ENCODE measurements around the gene KCNK1. TPM values are rescaled to one million over a fixed set of nuclear protein-coding genes. Genes with fewer than 3 reads are reported as not detected.

The KCNK1 gene
- total and polyA plus RNA-seq, 8 donors: 4.3 to 16.3 (median 5.4) TPM

GRCh38 chr1:233707153-233707879 lies 93.4 kb downstream of the KCNK1 start:
- TF ChIP-seq CTCF (IDR thresholded peaks at IDR 0.05): no peak
- Histone ChIP-seq H3K27me3 (no peaks in the 10 kb centered on the region), H3K27ac (peak overlapping the region; percentile 30 to 53), H3K9me3 (no peaks in the 10 kb centered on the region), H3K4me1 (peaks cover 0 to 4% of the 10 kb centered on the region in 2 donors), H3K36me3 (no peaks in the 10 kb centered on the region), H3K4me3 (no peak overlapping the region)
- ATAC-seq: peak; percentile 85
- intact Hi-C loops (cut with DNase I): no loop called here
- DNase-seq: peak in 1 of 4 donors; percentile 46

DNA sequence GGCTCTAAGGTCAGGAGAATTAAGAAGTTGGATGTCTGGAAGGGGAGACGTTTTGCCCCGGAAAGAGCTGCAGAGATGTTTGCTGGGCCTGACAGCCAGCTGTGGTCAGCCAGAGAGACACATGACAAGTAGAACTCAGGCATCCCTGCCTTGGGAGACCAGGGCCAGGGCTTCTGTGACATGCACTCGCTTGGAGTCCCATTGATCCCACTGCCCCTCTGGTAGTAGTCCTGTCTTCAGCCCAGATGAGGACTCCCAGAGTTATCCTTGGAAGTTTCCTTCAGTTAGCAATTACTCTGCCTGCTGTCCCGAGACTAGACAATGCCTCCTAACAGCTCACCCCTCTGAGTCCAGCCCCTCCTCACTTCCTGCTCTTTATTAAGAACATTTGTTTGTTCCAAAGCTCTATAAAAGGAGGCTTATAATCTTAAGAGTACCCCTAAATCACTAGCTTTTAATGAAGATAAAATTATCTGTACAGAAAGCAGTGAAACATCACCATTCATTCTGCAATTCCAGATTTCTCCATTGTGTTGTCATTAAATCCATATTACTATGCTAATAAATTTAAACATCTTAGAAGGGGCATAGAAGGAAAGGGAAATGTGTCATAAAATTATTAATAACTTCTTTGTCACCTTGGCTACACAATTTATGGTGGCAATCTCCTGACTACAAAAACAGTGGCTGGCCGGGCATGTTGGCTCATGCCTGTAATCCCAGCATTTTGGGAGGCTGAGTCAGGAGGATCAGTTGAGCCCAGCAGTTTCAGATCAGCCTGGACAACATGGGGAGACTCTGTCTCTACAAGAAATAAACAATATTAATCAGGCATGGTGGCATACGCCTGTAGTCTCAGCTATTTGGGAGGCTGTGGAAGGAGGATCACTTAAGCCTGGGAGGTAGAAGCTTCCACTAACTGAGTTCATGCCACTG lies 94.2 kb downstream of the KCNK1 start:
- TF ChIP-seq CTCF (IDR thresholded peaks at IDR 0.05): no peak
- Histone ChIP-seq H3K4me3 (no peak overlapping the region), H3K36me3 (no peaks in the 10 kb centered on the region), H3K4me1 (peaks cover 0 to 4% of the 10 kb centered on the region in 2 donors), H3K27ac (peak overlapping the region; percentile 30 to 53), H3K9me3 (no peaks in the 10 kb centered on the region), H3K27me3 (no peaks in the 10 kb centered on the region)
- ATAC-seq (no peak), DNase-seq (no peak)
- intact Hi-C loops (cut with DNase I): no loop called here

GRCh38 chr1:233710031-233710430 lies 96.1 kb downstream of the KCNK1 start:
- intact Hi-C loops (cut with DNase I): no loop called here
- Histone ChIP-seq H3K4me3 (no peak overlapping the region), H3K4me1 (peaks cover 0 to 4% of the 10 kb centered on the region in 2 donors), H3K36me3 (no peaks in the 10 kb centered on the region), H3K27ac (no peak overlapping the region), H3K27me3 (no peaks in the 10 kb centered on the region), H3K9me3 (no peaks in the 10 kb centered on the region)
- TF ChIP-seq CTCF (IDR thresholded peaks at IDR 0.05): no peak
- ATAC-seq (no peak), DNase-seq (no peak)

DNA sequence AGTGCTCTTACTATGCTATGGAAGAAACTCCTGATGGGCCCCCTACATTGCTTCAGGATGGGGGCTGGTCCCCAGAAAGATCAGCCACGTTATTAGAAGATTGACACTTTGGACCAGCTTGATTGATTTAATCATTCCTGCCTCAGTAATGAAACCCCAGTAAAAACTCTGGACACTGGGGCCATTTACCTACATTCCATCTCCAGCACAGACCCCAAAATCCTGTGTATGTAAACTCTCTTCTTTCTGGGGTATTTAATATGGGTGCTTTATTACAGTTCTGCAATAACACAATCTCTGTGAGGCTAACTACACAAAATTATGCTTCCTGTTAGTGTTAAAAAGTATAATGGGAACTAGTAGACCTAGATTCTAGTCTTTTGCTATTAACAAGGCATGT lies 96.6 kb downstream of the KCNK1 start:
- intact Hi-C loops (cut with DNase I): no loop called here
- Histone ChIP-seq H3K9me3 (no peaks in the 10 kb centered on the region), H3K4me1 (peaks cover 0 to 4% of the 10 kb centered on the region in 2 donors), H3K36me3 (no peaks in the 10 kb centered on the region), H3K4me3 (no peak overlapping the region), H3K27me3 (no peaks in the 10 kb centered on the region), H3K27ac (no peak overlapping the region)
- ATAC-seq (no peak), DNase-seq (no peak)
- no peak for TF ChIP-seq CTCF (IDR thresholded peaks at IDR 0.05)

DNA sequence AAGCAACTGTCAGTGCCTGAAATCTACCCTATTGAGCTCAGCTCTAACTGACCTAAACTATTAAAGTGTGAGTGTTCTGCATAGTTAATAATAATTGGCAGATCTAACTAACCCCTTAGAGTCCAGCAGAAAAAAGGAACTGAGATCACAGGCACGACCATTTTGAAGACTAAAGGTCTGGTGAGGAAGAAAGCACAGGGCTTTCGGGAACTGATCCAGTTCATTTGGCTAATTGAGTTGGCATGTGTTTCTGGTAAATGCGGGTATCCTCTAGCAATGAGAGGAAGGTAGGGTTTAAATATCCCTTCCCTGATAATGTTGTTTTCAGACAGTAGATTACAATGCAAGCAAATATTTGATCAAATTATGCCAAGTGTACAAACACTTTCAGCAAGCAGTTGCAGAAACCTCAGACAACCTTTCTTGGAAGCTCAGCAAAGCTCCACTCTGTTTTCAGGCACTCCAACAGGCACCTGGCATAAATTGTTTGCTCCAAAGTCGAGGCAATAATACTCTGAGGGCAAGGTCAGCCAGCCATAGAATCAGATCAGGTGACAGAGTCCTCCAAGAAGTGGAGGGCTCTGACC lies 100.8 kb downstream of the KCNK1 start:
- Histone ChIP-seq H3K27me3 (no peaks in the 10 kb centered on the region), H3K4me3 (no peak overlapping the region), H3K4me1 (no peaks in the 10 kb centered on the region), H3K9me3 (no peaks in the 10 kb centered on the region), H3K27ac (no peak overlapping the region), H3K36me3 (no peaks in the 10 kb centered on the region)
- no peak for TF ChIP-seq CTCF (IDR thresholded peaks at IDR 0.05)
- intact Hi-C loops (cut with DNase I): no loop called here
- no peak for DNase-seq
- peak; percentile 78 for ATAC-seq
